GM12878 (cell line): Measurements from ENCODE around the gene ZFYVE19.

Source experiments
- ATF7 ChIP-seq: fragments of 450-650 bp; IDR thresholded peaks from 2 replicates; pipeline ENCODE4 v1.6.1; 2016; ENCODE audit warnings: low read depth, mild to moderate bottlenecking
- CREM ChIP-seq: IDR thresholded peaks from 2 replicates; pipeline ENCODE4 v1.6.1; 2014; ENCODE audit warnings: antibody characterized with exemption, low read depth
- EZH2 ChIP-seq: IDR thresholded peaks from 2 replicates; pipeline ENCODE4 v1.6.1; 2012; ENCODE audit warnings: low read depth, mild to moderate bottlenecking, control low read depth, inconsistent platforms, low read length, borderline replicate concordance; ENCODE audit not compliant: control insufficient read depth
- KDM1A ChIP-seq: fragments of 200-600 bp; sonication (generic); IDR thresholded peaks from 2 replicates; pipeline ENCODE4 v1.6.1; 2016; ENCODE audit warnings: borderline replicate concordance
- NFXL1 ChIP-seq: fragments of 450-650 bp; IDR thresholded peaks from 2 replicates; pipeline ENCODE4 v1.6.1; 2017; ENCODE audit warnings: antibody characterized with exemption, mild to moderate bottlenecking, borderline replicate concordance
- POLR2A ChIP-seq: IDR thresholded peaks from 2 replicates; pipeline ENCODE4 v1.6.1; 2011; ENCODE audit warnings: low read depth, mild to moderate bottlenecking, low read length
- SUZ12 ChIP-seq: fragments of 200-600 bp; sonication (generic); IDR thresholded peaks from one replicate; pipeline ENCODE4 v1.6.1; 2018; ENCODE audit warnings: antibody characterized with exemption, mild to moderate bottlenecking; ENCODE audit not compliant: unreplicated experiment
- YY1 ChIP-seq: IDR thresholded peaks from 2 replicates; pipeline ENCODE4 v1.6.1; 2011; ENCODE audit warnings: low read depth, mild to moderate bottlenecking, low read length
- TF ChIP-seq, protein P1 (sequence below), 3 experiments: IDR thresholded peaks in 2 of 3; conservative IDR thresholded peaks in 1 of 3; 2 replicates each; pipeline ENCODE4 v1.5.1; 2011; ENCODE audit warnings: low read depth in 3 of 3, low read length in 3 of 3, mild to moderate bottlenecking in 3 of 3, control low read depth in 2 of 3, moderate library complexity in 2 of 3, inconsistent platforms in 1 of 3, mixed read lengths in 1 of 3; ENCODE audit not compliant: control insufficient read depth in 2 of 3, insufficient read depth in 1 of 3; ENCODE audit errors: extremely low read depth in 1 of 3

DNA sequence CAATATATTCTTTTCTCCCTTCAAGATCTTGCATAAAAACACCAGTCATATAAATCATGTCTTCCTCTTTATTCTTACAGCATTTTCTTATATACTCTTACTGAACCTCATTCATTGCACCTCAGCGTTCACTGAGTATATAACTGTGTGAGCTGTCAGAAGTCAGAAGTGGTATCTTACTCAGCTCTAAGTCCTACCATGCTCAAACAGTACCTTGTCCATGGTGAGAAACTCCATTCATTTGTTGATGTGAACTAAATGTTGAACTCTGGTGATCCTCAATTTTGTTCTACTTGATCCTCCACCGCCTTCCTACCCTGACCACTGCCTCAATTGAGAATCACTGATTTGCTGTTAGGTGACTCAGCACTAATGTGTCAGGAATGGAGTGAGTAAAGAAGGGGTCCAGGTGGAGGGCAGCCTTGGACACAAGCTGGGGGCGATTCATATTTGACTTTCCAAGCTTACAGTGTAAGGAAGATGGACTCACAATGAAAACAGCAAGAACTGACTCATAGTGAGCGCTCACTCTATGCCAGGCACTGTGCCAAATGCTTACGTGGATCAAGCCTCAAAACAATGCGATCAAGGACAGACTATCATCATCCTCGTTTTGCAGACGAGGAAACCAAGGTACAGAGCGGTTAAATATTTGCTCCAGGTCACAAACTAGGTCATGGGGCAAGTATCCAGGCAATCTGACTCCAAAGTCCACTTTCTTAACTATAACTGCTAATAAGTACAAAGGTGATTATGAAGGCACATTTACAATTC, 13.5 kb upstream of the ZFYVE19 start:
- TF ChIP-seq POLR2A, result no peak
- TF ChIP-seq, protein P1, sequence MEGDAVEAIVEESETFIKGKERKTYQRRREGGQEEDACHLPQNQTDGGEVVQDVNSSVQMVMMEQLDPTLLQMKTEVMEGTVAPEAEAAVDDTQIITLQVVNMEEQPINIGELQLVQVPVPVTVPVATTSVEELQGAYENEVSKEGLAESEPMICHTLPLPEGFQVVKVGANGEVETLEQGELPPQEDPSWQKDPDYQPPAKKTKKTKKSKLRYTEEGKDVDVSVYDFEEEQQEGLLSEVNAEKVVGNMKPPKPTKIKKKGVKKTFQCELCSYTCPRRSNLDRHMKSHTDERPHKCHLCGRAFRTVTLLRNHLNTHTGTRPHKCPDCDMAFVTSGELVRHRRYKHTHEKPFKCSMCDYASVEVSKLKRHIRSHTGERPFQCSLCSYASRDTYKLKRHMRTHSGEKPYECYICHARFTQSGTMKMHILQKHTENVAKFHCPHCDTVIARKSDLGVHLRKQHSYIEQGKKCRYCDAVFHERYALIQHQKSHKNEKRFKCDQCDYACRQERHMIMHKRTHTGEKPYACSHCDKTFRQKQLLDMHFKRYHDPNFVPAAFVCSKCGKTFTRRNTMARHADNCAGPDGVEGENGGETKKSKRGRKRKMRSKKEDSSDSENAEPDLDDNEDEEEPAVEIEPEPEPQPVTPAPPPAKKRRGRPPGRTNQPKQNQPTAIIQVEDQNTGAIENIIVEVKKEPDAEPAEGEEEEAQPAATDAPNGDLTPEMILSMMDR (IDR thresholded peaks at IDR 0.05 in 2 of 3, conservative IDR thresholded peaks at IDR 0.05 in 1 of 3; ENCODE audit: control insufficient read depth in 2 of 3, extremely low read depth in 1 of 3, insufficient read depth in 1 of 3, low read depth in 3 of 3, low read length in 3 of 3), result no peak
- TF ChIP-seq CREM, result no peak
- TF ChIP-seq KDM1A, result no peak
- no peak for TF ChIP-seq NFXL1
- no peak for TF ChIP-seq SUZ12
- TF ChIP-seq ATF7, result no peak
- TF ChIP-seq EZH2, result no peak
- TF ChIP-seq YY1, result no peak
